Upper lobe of right lung (tissue), 1 donor: ENCODE results near the gene BCDIN3D. TPM values are rescaled to one million over a fixed set of nuclear protein-coding genes. Genes with fewer than 3 reads are reported as not detected.
"Not testable (repeated sequence)": the region's sequence is repeated elsewhere in the genome, so short reads cannot be mapped to it uniquely, and the experiment has no call there.

Experiments used
- ATAC-seq: fragments of 200-7000 bp; cut with Tn5 transposase; one replicate; pipeline ENCODE4 v1.9.1; 2020; ENCODE audit warnings: mild to moderate bottlenecking, moderate library complexity
- DNase-seq: peaks from one replicate; pipeline ENCODE4 v3.0.0-alpha.2; 2020
- H3K27ac ChIP-seq: fragments of 200-600 bp; one replicate; pipeline ENCODE4 v1.8.0; 2022
- H3K27me3 ChIP-seq: fragments of 200-600 bp; one replicate; pipeline ENCODE4 v1.8.0; 2022; ENCODE audit warnings: mild to moderate bottlenecking
- H3K36me3 ChIP-seq: fragments of 200-600 bp; one replicate; pipeline ENCODE4 v1.8.0; 2022
- H3K4me1 ChIP-seq: fragments of 200-600 bp; one replicate; pipeline ENCODE4 v1.8.0; 2022
- H3K4me3 ChIP-seq: fragments of 200-600 bp; one replicate; pipeline ENCODE4 v1.8.0; 2022; ENCODE audit warnings: mild to moderate bottlenecking
- H3K9me3 ChIP-seq: fragments of 200-600 bp; one replicate; pipeline ENCODE4 v1.8.0; 2022
- intact Hi-C: fragments of 100-400 bp; cut with DNase I; formaldehyde crosslinking; loops from one replicate; pipeline ENCODE4 v1.11.0; 2022
- total RNA-seq: library from RNA; stranded (reverse); fragmentation: NEBNext Ultra II Directional; extraction: Animal tissue kit (Norgen Biotek cat#: 25700); gene quantifications from one replicate; pipeline ENCODE4 v1.2.1, GENCODE V29; 2021
- TF ChIP-seq, protein P1 (sequence below): fragments of 200-600 bp; IDR thresholded peaks from one replicate; pipeline ENCODE4 v1.8.0; 2022; ENCODE audit warnings: antibody characterized with exemption
- donor health status: DM: no; HTN: yes; CAD: no; lungs with severe emphysema.

BCDIN3D gene
- total RNA-seq, 1 donor from 2014 or later: 4.9 TPM

DNA sequence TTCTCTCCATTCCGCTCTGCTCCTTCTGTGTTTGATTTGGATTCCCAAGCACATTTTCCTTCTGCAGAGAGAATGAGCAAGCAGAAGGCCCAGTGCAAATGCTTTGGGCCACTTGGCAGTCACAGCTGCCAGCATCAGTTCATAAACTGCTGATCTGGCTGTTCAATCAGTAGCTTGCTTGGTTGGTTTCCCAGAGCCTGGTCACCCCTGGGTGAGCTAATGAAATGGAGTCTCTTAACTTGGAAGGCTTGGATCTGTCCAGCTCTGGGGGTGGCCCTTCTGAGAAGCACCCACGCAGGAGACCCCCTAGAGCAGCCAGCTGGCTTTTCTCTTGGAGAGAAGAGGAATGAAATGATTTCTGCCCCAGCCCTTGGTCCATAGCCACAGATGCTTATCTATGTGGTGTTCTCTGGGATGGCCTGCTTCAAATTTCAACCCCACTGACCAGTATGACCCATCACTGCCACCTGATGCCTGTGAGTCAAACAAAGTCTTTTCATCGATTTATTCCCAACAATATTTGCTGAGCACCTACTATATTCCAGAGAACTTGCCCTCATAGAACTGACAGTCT lies 30.5 kb upstream of the BCDIN3D start:
- no peak overlapping the region for H3K4me3 ChIP-seq
- no peak for ATAC-seq

GRCh38 chr12:49872781-49873181 lies 29.9 kb upstream of the BCDIN3D start:
- ATAC-seq: no peak
- Histone ChIP-seq H3K36me3 (no peaks in the 10 kb centered on the region), H3K4me3 (no peak overlapping the region), H3K4me1 (peaks cover 22% of the 10 kb centered on the region), H3K27me3 (no peaks in the 10 kb centered on the region), H3K9me3 (no peaks in the 10 kb centered on the region), H3K27ac (no peak overlapping the region)
- DNase-seq: no peak
- TF ChIP-seq, protein P1, sequence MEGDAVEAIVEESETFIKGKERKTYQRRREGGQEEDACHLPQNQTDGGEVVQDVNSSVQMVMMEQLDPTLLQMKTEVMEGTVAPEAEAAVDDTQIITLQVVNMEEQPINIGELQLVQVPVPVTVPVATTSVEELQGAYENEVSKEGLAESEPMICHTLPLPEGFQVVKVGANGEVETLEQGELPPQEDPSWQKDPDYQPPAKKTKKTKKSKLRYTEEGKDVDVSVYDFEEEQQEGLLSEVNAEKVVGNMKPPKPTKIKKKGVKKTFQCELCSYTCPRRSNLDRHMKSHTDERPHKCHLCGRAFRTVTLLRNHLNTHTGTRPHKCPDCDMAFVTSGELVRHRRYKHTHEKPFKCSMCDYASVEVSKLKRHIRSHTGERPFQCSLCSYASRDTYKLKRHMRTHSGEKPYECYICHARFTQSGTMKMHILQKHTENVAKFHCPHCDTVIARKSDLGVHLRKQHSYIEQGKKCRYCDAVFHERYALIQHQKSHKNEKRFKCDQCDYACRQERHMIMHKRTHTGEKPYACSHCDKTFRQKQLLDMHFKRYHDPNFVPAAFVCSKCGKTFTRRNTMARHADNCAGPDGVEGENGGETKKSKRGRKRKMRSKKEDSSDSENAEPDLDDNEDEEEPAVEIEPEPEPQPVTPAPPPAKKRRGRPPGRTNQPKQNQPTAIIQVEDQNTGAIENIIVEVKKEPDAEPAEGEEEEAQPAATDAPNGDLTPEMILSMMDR: no peak
- intact Hi-C loops: no loop called here

More for the DNA sequence above, 30.5 kb upstream of the BCDIN3D start:
- Histone ChIP-seq H3K27ac (no peak overlapping the region), H3K27me3 (no peaks in the 10 kb centered on the region), H3K9me3 (no peaks in the 10 kb centered on the region), H3K36me3 (no peaks in the 10 kb centered on the region), H3K4me1 (peaks cover 15% of the 10 kb centered on the region)
- intact Hi-C loops: no loop called here
- DNase-seq: peak; percentile 49
- TF ChIP-seq, protein P1: no peak

- Histone ChIP-seq H3K27me3 (no peaks in the 10 kb centered on the region), H3K4me3 (no peak overlapping the region), H3K9me3 (no peaks in the 10 kb centered on the region), H3K27ac (no peak overlapping the region), H3K4me1 (peaks cover 26% of the 10 kb centered on the region), H3K36me3 (no peaks in the 10 kb centered on the region)
- TF ChIP-seq, protein P1: no peak
- no peak for DNase-seq
- no peak for ATAC-seq
- intact Hi-C loops: no loop called here
Measured at GRCh38 chr12:49872381-49872780, 29.5 kb upstream of the BCDIN3D start.

DNA sequence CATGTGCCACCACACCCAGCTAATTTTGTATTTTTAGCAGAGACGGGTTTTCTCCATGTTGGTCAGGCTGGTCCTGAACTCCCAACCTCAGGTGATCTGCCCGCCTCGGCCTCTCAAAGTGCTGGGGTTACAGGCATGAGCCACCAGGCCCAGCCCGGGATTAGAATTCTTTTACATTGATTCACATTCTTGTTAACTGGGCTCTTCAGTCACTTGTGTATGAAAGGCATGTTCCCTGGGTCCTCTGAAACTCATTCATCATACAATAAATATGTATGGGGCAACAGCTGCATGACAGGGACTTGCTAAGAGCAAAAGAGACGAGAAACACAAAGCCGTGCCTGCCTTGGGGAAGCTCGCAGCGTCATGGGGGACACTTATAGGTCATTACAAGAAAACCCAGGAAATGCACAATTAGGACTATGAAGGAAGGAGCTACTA lies 28.9 kb upstream of the BCDIN3D start:
- H3K36me3 ChIP-seq, H3K27me3 ChIP-seq, ATAC-seq, H3K4me3 ChIP-seq, H3K27ac ChIP-seq, intact Hi-C loops, DNase-seq, H3K9me3 ChIP-seq: not testable (repeated sequence)
- peaks cover 28% of the 10 kb centered on the region for H3K4me1 ChIP-seq

GRCh38 chr12:49871263-49871561 lies 28.3 kb upstream of the BCDIN3D start:
- TF ChIP-seq, protein P1: no peak
- Histone ChIP-seq H3K9me3 (no peaks in the 10 kb centered on the region), H3K4me3 (no peak overlapping the region), H3K4me1 (peaks cover 28% of the 10 kb centered on the region), H3K27me3 (no peaks in the 10 kb centered on the region), H3K27ac (no peak overlapping the region), H3K36me3 (no peaks in the 10 kb centered on the region)
- DNase-seq: peak; percentile 33
- no peak for ATAC-seq
- intact Hi-C loops: no loop called here

- no peaks in the 10 kb centered on the region for H3K36me3 ChIP-seq
- TF ChIP-seq, protein P1: no peak
- no peak overlapping the region for H3K4me3 ChIP-seq
- DNase-seq (peak; percentile 41), ATAC-seq (no peak)
- H3K9me3 ChIP-seq: no peaks in the 10 kb centered on the region
- H3K27me3 ChIP-seq: no peaks in the 10 kb centered on the region
- peaks cover 28% of the 10 kb centered on the region for H3K4me1 ChIP-seq
- intact Hi-C loops: no loop called here
- no peak overlapping the region for H3K27ac ChIP-seq
Measured at GRCh38 chr12:49870501-49871262, 27.8 kb upstream of the BCDIN3D start.
